Endothelial cell of umbilical vein (primary cell): Measurements from ENCODE around the gene STAT5B. TPM values are rescaled to one million over a fixed set of nuclear protein-coding genes. Genes with fewer than 3 reads are reported as not detected.

Source experiments
- BruUV-seq: library from RNA; stranded (reverse); fragments of 400-500 nt; replicated peaks from 2 replicates; lab custom pipeline; 2021; lab: Mats Ljungman, UMichigan
- CTCF ChIA-PET: fragments of 300-600, 350-600 bp; sonication (Branson Sonifier 250); formaldehyde crosslinking; loops from one replicate; lab custom pipeline; 2021; ENCODE audit warnings: antibody characterized with exemption, inconsistent platforms; lab: Charles Lee
- POLR2A ChIA-PET: fragments of 300-600, 350-600 bp; sonication (Branson Sonifier 250); formaldehyde crosslinking; loops from one replicate; lab custom pipeline; 2021; ENCODE audit warnings: antibody characterized with exemption, inconsistent platforms; lab: Charles Lee
- DNase-seq: peaks from one replicate; pipeline ENCODE4 v3.0.0-alpha.2; 2011; ENCODE audit warnings: low read depth, low spot score
- FAIRE-seq: peaks from 2 replicates; lab custom pipeline; 2011; peaks lifted over from hg19 to GRCh38; lab: Jason Lieb, UNC
- H2AFZ ChIP-seq: 2 replicates; pipeline ENCODE4 v1.6.0; 2012; ENCODE audit warnings: low read depth, low read length, control low read depth, inconsistent platforms
- H3K27ac ChIP-seq: 2 replicates; pipeline ENCODE4 v1.5.1; 2011; ENCODE audit warnings: low read depth, mild to moderate bottlenecking, control low read depth, low read length, moderate library complexity; ENCODE audit not compliant: insufficient read depth
- H3K27me3 ChIP-seq, 2 experiments: 2 replicates each; pipeline versions ENCODE4 v1.6.0 to v1.6.1; 2011; ENCODE audit warnings: low read length in 2 of 2, mixed read lengths in 1 of 2; ENCODE audit not compliant: control insufficient read depth in 2 of 2, insufficient read depth in 2 of 2
- H3K36me3 ChIP-seq, 2 experiments: 2 replicates in 1 of 2; 3 replicates in 1 of 2; pipeline ENCODE4 v1.5.1; 2011; ENCODE audit warnings: low read length in 2 of 2, mild to moderate bottlenecking in 1 of 2, moderate library complexity in 1 of 2; ENCODE audit not compliant: control insufficient read depth in 2 of 2, insufficient read depth in 2 of 2; ENCODE audit errors: extremely low read depth in 1 of 2
- H3K4me1 ChIP-seq: 3 replicates; pipeline ENCODE4 v1.5.1; 2011; ENCODE audit warnings: mild to moderate bottlenecking, low read length; ENCODE audit not compliant: control insufficient read depth, insufficient read depth; ENCODE audit errors: extremely low read depth
- H3K4me2 ChIP-seq: 2 replicates; pipeline ENCODE4 v1.6.1; 2011; ENCODE audit warnings: low read length, control low read depth, mixed read lengths; ENCODE audit not compliant: insufficient read depth
- H3K4me3 ChIP-seq, 3 experiments: fragments of 200-600 bp in 1 of 3; sonication (generic), shearing (Covaris generic) in 1 of 3; replicated peaks in 1 of 3; 2 replicates each; pipeline ENCODE4 v1.5.1; 2011 to 2016; ENCODE audit warnings: control low read depth in 3 of 3, low read length in 3 of 3, mild to moderate bottlenecking in 2 of 3, inconsistent platforms in 1 of 3, low read depth in 1 of 3, moderate library complexity in 1 of 3; ENCODE audit not compliant: insufficient read depth in 1 of 3
- H3K79me2 ChIP-seq: 2 replicates; pipeline ENCODE4 v1.6.0; 2012; ENCODE audit warnings: low read length, inconsistent platforms; ENCODE audit not compliant: control insufficient read depth, insufficient read depth
- H3K9ac ChIP-seq: replicated peaks from 2 replicates; pipeline ENCODE3; 2011; ENCODE audit warnings: low read length, control low read depth; ENCODE audit not compliant: insufficient read depth; ENCODE audit errors: extremely low read depth
- H3K9me1 ChIP-seq: replicated peaks from 3 replicates; pipeline ENCODE4 v1.6.0; 2011; ENCODE audit warnings: mild to moderate bottlenecking, low read length; ENCODE audit not compliant: control insufficient read depth, insufficient read depth; ENCODE audit errors: extremely low read depth
- H3K9me3 ChIP-seq: replicated peaks from 2 replicates; pipeline ENCODE4 v1.5.1; 2012; ENCODE audit warnings: low read length, inconsistent platforms; ENCODE audit not compliant: control insufficient read depth, insufficient read depth
- H4K20me1 ChIP-seq: replicated peaks from 2 replicates; pipeline ENCODE3; 2011; ENCODE audit warnings: mild to moderate bottlenecking, low read length; ENCODE audit not compliant: control insufficient read depth, insufficient read depth; ENCODE audit errors: extremely low read depth
- CTCF ChIP-seq, 2 donors: IDR thresholded peaks; 1 replicate in 1 of 2; 2 replicates in 1 of 2; pipeline ENCODE4 v1.5.1; 2011; ENCODE audit warnings: low read length in 2 of 2, mild to moderate bottlenecking in 2 of 2, moderate library complexity in 2 of 2, control low read depth in 1 of 2, inconsistent platforms in 1 of 2, low read depth in 1 of 2; ENCODE audit not compliant: insufficient read depth in 1 of 2; ENCODE audit errors: extremely low read depth in 1 of 2
- EZH2 ChIP-seq: IDR thresholded peaks from 2 replicates; pipeline ENCODE4 v1.6.1; 2012; ENCODE audit warnings: borderline replicate concordance, low read depth, mild to moderate bottlenecking, moderate library complexity, low read length, inconsistent platforms; ENCODE audit not compliant: severe bottlenecking
- FOS ChIP-seq: IDR thresholded peaks from 2 replicates; pipeline ENCODE4 v1.6.1; 2011; ENCODE audit warnings: mild to moderate bottlenecking, low read length, moderate library complexity, borderline replicate concordance; ENCODE audit not compliant: insufficient read depth
- GATA2 ChIP-seq: IDR thresholded peaks from 2 replicates; pipeline ENCODE4 v1.7.0; 2011; ENCODE audit warnings: low read depth, mild to moderate bottlenecking, moderate library complexity, mixed read lengths, low read length; ENCODE audit not compliant: insufficient read length, insufficient read depth
- JUN ChIP-seq: IDR thresholded peaks from 2 replicates; pipeline ENCODE4 v1.6.1; 2011; ENCODE audit warnings: borderline replicate concordance, low read depth; ENCODE audit not compliant: insufficient read length, insufficient read depth
- MAX ChIP-seq: IDR thresholded peaks from 2 replicates; pipeline ENCODE4 v1.6.1; 2011; ENCODE audit not compliant: insufficient read depth, insufficient read length
- MYC ChIP-seq: IDR thresholded peaks from one replicate; pipeline ENCODE4 v1.6.1; 2011; ENCODE audit warnings: mild to moderate bottlenecking, low read depth, low read length
- POLR2A ChIP-seq: IDR thresholded peaks from 2 replicates; pipeline ENCODE4 v1.6.1; 2012; ENCODE audit warnings: low read depth, mild to moderate bottlenecking, control low read depth, low read length
- POLR2AphosphoS5 ChIP-seq: IDR thresholded peaks from 2 replicates; pipeline ENCODE4 v1.6.1; 2012; ENCODE audit warnings: low read depth, mild to moderate bottlenecking, control low read depth, low read length, moderate library complexity; ENCODE audit not compliant: insufficient read depth
- dilution Hi-C: fragments of 300-500 bp; cut with MboI; formaldehyde crosslinking; loops from one replicate; pipeline ENCODE4 v1.15.0; 2019; ENCODE audit warnings: low sequenced_read_pairs; ENCODE audit not compliant: extremely low pct_ligation_motif_present
- intact Hi-C: fragments of 100-400 bp; cut with micrococcal nuclease; formaldehyde crosslinking; loops from one replicate; pipeline ENCODE4 v1.10.0; 2022
- polyA plus RNA-seq, 4 experiments: library from polyadenylated mRNA; depleted of rRNA in 3 of 4; stranded (reverse) in 3 of 4; unstranded in 1 of 4; fragments of >200 nt; gene quantifications; 2 replicates each; pipeline versions ENCODE4 v1.2.1 to v1.2.3, GENCODE V29; 2011 to 2012; ENCODE audit warnings: missing spikeins in 1 of 4
- total RNA-seq: library from RNA; stranded (reverse); gene quantifications from 2 replicates; pipeline ENCODE4 v1.2.3, GENCODE V29; 2021

STAT5B gene
- total and polyA plus RNA-seq, 2 donors (not counting 3 experiments of a cell fraction or from before 2014, with no cell fraction given): 43.3 to 53.7 TPM

- TF ChIP-seq CTCF (IDR thresholded peaks at IDR 0.05; ENCODE audit: extremely low read depth in 1 of 2, insufficient read depth in 1 of 2, low read depth in 1 of 2, low read length in 2 of 2) (no peak), MAX (no peak), GATA2 (no peak), POLR2A (no peak), FOS (no peak), POLR2AphosphoS5 (no peak), MYC (no peak), JUN (no peak), EZH2 (no peak)
- H2AFZ ChIP-seq: no peak overlapping the region
- H4K20me1 ChIP-seq: no peaks in the 10 kb centered on the region
- H3K4me3 ChIP-seq: no peak overlapping the region
- no peaks in the 10 kb centered on the region for H3K9me3 ChIP-seq
- no peak overlapping the region for H3K9ac ChIP-seq
- CTCF ChIA-PET: no interaction called here
- POLR2A ChIA-PET: no interaction called here
- no peaks in the 10 kb centered on the region for H3K9me1 ChIP-seq
- no peak for FAIRE-seq
- intact Hi-C loops (no loop called here), dilution Hi-C loops (no loop called here)
- H3K79me2 ChIP-seq: no peaks in the 10 kb centered on the region
- H3K4me1 ChIP-seq: peaks cover 14% of the 10 kb centered on the region
- no TSS peak for BruUV-seq
- H3K4me2 ChIP-seq: no peak overlapping the region
- H3K27ac ChIP-seq: no peak overlapping the region
- no peaks in the 10 kb centered on the region for H3K27me3 ChIP-seq
- H3K36me3 ChIP-seq: no peaks in the 10 kb centered on the region
- DNase-seq: no peak
Measured at GRCh38 chr17:42284566-42284965, 8.4 kb upstream of the STAT5B start.
